ENCODE results near the gene SPTLC2. TPM values are rescaled to one million over a fixed set of nuclear protein-coding genes. Genes with fewer than 3 reads are reported as not detected.

The SPTLC2 gene
- total and polyA plus RNA-seq, 8 donors, result 32.9 to 44.0 (median 38.3) TPM

DNA sequence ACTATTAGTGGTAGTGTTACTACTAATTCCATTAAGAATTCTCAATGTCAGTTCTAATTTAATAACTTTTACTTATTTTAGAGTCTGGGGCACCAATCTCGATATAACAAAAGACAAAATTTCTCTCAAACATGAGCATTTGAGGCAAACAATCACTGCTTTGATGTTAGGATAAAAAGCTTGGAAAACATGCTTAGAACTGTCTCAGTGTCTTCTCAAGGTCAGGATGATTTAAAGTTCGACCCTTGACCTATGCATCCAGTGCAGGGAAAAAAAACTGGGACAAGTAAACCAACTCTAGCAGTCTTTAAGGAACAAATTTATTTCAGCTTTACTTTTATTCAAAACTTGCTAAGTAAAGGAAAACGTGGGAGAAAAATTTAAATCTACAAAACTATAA is 31.1 kb downstream of the SPTLC2 start:
- no peaks in the 10 kb centered on the region for H3K9me3 ChIP-seq
- no peaks in the 10 kb centered on the region for H3K36me3 ChIP-seq
- no peaks in the 10 kb centered on the region for H3K27me3 ChIP-seq
- intact Hi-C loops (cut with DNase I), result no loop called here
- ATAC-seq (no peak), DNase-seq (no peak)
- no peak overlapping the region for H3K4me3 ChIP-seq
- peaks cover 6 to 68% of the 10 kb centered on the region in 2 donors for H3K4me1 ChIP-seq
- TF ChIP-seq, protein P1, sequence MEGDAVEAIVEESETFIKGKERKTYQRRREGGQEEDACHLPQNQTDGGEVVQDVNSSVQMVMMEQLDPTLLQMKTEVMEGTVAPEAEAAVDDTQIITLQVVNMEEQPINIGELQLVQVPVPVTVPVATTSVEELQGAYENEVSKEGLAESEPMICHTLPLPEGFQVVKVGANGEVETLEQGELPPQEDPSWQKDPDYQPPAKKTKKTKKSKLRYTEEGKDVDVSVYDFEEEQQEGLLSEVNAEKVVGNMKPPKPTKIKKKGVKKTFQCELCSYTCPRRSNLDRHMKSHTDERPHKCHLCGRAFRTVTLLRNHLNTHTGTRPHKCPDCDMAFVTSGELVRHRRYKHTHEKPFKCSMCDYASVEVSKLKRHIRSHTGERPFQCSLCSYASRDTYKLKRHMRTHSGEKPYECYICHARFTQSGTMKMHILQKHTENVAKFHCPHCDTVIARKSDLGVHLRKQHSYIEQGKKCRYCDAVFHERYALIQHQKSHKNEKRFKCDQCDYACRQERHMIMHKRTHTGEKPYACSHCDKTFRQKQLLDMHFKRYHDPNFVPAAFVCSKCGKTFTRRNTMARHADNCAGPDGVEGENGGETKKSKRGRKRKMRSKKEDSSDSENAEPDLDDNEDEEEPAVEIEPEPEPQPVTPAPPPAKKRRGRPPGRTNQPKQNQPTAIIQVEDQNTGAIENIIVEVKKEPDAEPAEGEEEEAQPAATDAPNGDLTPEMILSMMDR (IDR thresholded peaks at IDR 0.05), result no peak
- H3K27ac ChIP-seq, result no peak overlapping the region

DNA sequence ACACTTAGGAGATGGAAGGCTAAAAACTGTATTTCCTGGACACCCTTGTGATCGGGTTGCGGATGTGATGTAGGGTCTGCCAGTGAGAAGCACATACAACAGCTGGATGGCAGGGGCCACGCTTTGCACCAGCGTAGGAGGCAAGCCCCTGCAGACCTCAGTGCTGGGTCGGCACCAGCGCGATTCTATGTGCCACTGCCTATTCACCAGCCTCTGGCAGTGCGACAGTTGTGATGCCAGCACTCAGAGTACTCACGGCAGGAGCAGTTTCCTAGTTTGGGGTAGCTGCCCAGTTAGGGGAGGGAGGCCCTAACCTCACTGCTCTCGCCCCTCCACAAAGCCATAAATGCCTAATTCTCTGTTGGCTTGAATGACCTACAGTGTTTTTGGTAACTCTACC is 31.6 kb downstream of the SPTLC2 start:
- DNase-seq (no peak), ATAC-seq (no peak)
- no peaks in the 10 kb centered on the region for H3K36me3 ChIP-seq
- intact Hi-C loops (cut with DNase I), result no loop called here
- TF ChIP-seq, protein P1 (IDR thresholded peaks at IDR 0.05), result no peak
- H3K9me3 ChIP-seq, result no peaks in the 10 kb centered on the region
- H3K27ac ChIP-seq, result peak overlapping the region in 1 of 2 donors; percentile 8
- no peaks in the 10 kb centered on the region for H3K27me3 ChIP-seq
- H3K4me1 ChIP-seq, result peaks cover 6 to 62% of the 10 kb centered on the region in 2 donors
- H3K4me3 ChIP-seq, result no peak overlapping the region

DNA sequence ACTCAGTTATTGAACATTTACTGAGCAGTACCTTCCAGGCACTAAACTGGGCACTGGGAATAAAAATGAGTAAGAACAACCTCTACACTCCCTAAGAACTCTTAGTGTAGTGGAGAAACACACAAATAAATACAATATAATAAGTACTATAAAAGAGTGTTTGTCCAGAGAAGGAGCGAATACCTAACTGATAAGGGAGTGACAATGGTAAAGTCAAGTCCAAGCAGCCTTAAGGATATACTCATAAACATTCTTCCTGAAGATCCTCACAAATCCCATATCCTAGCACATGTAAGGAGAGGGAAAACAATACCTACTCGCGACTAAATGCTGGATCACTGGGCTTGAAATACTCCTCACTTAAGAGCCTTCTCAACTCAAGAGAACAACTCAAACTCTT is 32.8 kb downstream of the SPTLC2 start:
- Histone ChIP-seq H3K27ac (no peak overlapping the region), H3K9me3 (no peaks in the 10 kb centered on the region), H3K27me3 (no peaks in the 10 kb centered on the region), H3K4me1 (peaks cover 6 to 51% of the 10 kb centered on the region in 2 donors), H3K36me3 (no peaks in the 10 kb centered on the region), H3K4me3 (no peak overlapping the region)
- intact Hi-C loops (cut with DNase I), result no loop called here
- TF ChIP-seq, protein P1 (IDR thresholded peaks at IDR 0.05), result no peak
- no peak for DNase-seq
- ATAC-seq, result no peak

DNA sequence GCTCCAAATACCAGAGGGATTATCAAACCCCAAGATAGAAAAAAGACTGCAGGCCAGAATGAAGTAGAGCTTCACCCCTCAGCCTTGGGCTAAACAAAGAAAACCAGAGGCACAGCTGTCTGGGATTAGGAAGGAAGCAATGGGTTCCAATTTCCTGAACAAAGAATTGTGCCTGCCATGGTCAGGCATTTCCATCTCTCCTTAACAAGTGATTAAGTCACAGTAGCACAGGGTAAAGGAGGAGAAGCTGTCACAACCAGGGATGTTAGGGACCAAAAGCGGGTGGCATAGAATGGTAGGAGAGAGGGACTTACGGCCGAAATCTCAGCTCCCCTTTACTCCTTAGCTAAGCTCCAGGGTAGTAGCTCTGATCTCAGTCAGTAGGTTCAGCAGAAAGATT is 33.9 kb downstream of the SPTLC2 start:
- Histone ChIP-seq H3K4me1 (peaks cover 6 to 44% of the 10 kb centered on the region in 2 donors), H3K27me3 (no peaks in the 10 kb centered on the region), H3K36me3 (peaks cover 0 to 11% of the 10 kb centered on the region in 2 donors), H3K9me3 (no peaks in the 10 kb centered on the region), H3K4me3 (no peak overlapping the region), H3K27ac (peak overlapping the region in 1 of 2 donors; percentile 33)
- intact Hi-C loops (cut with DNase I), result no loop called here
- TF ChIP-seq, protein P1 (IDR thresholded peaks at IDR 0.05), result no peak
- DNase-seq (no peak), ATAC-seq (no peak)

DNA sequence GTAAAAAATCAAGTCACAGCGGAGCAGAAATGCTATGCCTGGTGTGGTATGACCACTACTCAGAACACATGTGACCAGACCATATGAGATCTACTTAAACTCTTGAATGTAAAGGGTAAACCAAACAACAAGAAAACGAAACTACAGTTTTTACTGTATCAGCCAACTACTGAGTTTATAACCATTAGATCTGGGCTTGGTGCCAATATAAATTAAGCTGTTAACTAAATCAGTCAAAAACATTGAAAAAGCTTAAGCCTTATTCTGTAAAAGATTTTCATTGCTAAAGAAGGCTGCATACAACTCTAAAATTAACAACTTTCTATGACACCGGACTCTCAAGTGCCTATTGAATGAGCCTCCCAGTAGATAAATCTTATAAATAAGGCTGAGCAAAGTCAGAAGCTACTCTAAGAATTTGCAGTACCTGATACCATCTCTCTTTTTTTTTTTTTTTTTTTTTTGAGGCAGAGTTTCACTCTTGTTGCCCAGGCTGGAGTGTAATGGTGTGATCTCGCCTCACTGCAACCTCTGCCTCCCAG is 35.4 kb downstream of the SPTLC2 start:
- Histone ChIP-seq H3K4me3 (no peak overlapping the region), H3K36me3 (peaks cover 0 to 25% of the 10 kb centered on the region in 2 donors), H3K9me3 (no peaks in the 10 kb centered on the region), H3K4me1 (peaks cover 6 to 37% of the 10 kb centered on the region in 2 donors), H3K27me3 (no peaks in the 10 kb centered on the region), H3K27ac (peak overlapping the region; percentile 48 to 64)
- DNase-seq (peak in 2 of 4 donors; percentile 55 to 56), ATAC-seq (peak; percentile 53)
- TF ChIP-seq, protein P1 (IDR thresholded peaks at IDR 0.05), result no peak
- intact Hi-C loops (cut with DNase I), result no loop called here
